Fibroblast of villous mesenchyme (primary cell): ENCODE results near the gene ERH. TPM values are rescaled to one million over a fixed set of nuclear protein-coding genes. Genes with fewer than 3 reads are reported as not detected.

Experiments
- DNase-seq: peaks from one replicate; pipeline ENCODE4 v3.0.0-alpha.2; 2010; ENCODE audit warnings: low read depth
- H3K4me3 ChIP-seq: 2 replicates; pipeline ENCODE4 v1.5.1; 2011; ENCODE audit warnings: low read depth, mild to moderate bottlenecking, low read length
- CTCF ChIP-seq: IDR thresholded peaks from 2 replicates; pipeline ENCODE4 v1.5.1; 2012; ENCODE audit warnings: low read depth, mild to moderate bottlenecking, low read length; ENCODE audit not compliant: insufficient read depth
- total RNA-seq: library from RNA; depleted of rRNA; stranded (reverse); fragments of >200 nt; gene quantifications from 2 replicates; pipeline ENCODE4 v1.2.3, GENCODE V29; 2012

Gene ERH
- total RNA-seq: 108 and 121 TPM in 2 replicates

GRCh38 chr14:69398053-69398817, at the start of gene ERH, which contains the start of gene SLC39A9:
Gene ERH (minus strand): TSS chr14:69398299. CDS start chr14:69398233, 66 bp downstream.
Gene SLC39A9 (plus strand): TSS chr14:69398692. CDS start chr14:69399370, 678 bp downstream.
- DNase-seq: peak; percentile 99
- no peak for TF ChIP-seq CTCF
- H3K4me3 ChIP-seq: peak within 1 kb of the TSS; percentile 91

- no peak for DNase-seq
- no peak for TF ChIP-seq CTCF
- H3K4me3 ChIP-seq: no peak overlapping the region
These were observed 45.3 kb upstream of the ERH start for GRCh38 chr14:69443296-69443805.

- DNase-seq: no peak
- no peak overlapping the region for H3K4me3 ChIP-seq
- no peak for TF ChIP-seq CTCF
These were observed 43.8 kb upstream of the ERH start for GRCh38 chr14:69441948-69442347.

- H3K4me3 ChIP-seq: no peak overlapping the region
- TF ChIP-seq CTCF: no peak
- no peak for DNase-seq
These were observed 41.6 kb upstream of the ERH start for GRCh38 chr14:69439521-69440270.

GRCh38 chr14:69432364-69432763, 34.3 kb upstream of the ERH start:
- peak; percentile 59 for DNase-seq
- TF ChIP-seq CTCF: no peak
- no peak overlapping the region for H3K4me3 ChIP-seq

GRCh38 chr14:69430306-69430939, 32.3 kb upstream of the ERH start:
- H3K4me3 ChIP-seq: no peak overlapping the region
- no peak for TF ChIP-seq CTCF
- no peak for DNase-seq
